B cell (primary cell): ENCODE results near the gene RXFP1. TPM values are rescaled to one million over a fixed set of nuclear protein-coding genes. Genes with fewer than 3 reads are reported as not detected.

ENCODE experiments used
- ATAC-seq: fragments of 200-7000 bp; cut with Tn5 transposase; one replicate; pipeline ENCODE4 v1.10.0; 2021; ENCODE audit warnings: low read depth, mild to moderate bottlenecking, moderate number of reproducible peaks, moderate library complexity
- CTCF ChIA-PET: fragments of 350-600 bp; sonication (Branson Sonifier 250); formaldehyde crosslinking; loops from one replicate; lab custom pipeline; 2021; ENCODE audit warnings: antibody characterized with exemption, inconsistent platforms; lab: Charles Lee
- POLR2A ChIA-PET: fragments of 350-600 bp; sonication (Branson Sonifier 250); formaldehyde crosslinking; loops from one replicate; lab custom pipeline; 2021; ENCODE audit warnings: antibody characterized with exemption; lab: Charles Lee
- DNase-seq: peaks from one replicate; pipeline ENCODE4 v3.0.0; 2013
- H2AFZ ChIP-seq: 2 replicates; pipeline ENCODE4 v1.6.1; 2012; ENCODE audit warnings: mild to moderate bottlenecking, low read depth, low read length; ENCODE audit not compliant: insufficient read depth, poor library complexity, severe bottlenecking
- H3K27ac ChIP-seq, 2 donors: 1 replicate in 1 of 2; 2 replicates in 1 of 2; pipeline ENCODE4 v1.5.1; 2012 to 2013; ENCODE audit warnings: low read length in 2 of 2, mild to moderate bottlenecking in 2 of 2, moderate library complexity in 1 of 2
- H3K27me3 ChIP-seq, 4 experiments: fragments of 200-600 bp in 1 of 4; sonication (generic) in 1 of 4; replicated peaks in 1 of 4; 1 replicate in 2 of 4; 2 replicates in 2 of 4; pipeline versions ENCODE4 v1.6.1 to v1.7.0; 2013 to 2016; ENCODE audit warnings: low read length in 3 of 4, mild to moderate bottlenecking in 2 of 4, mixed read lengths in 1 of 4, moderate library complexity in 1 of 4; ENCODE audit not compliant: insufficient read depth in 4 of 4, control insufficient read depth in 3 of 4; ENCODE audit errors: control extremely low read depth in 1 of 4
- H3K36me3 ChIP-seq, 2 experiments: replicated peaks in 1 of 2; 1 replicate in 1 of 2; 2 replicates in 1 of 2; pipeline versions ENCODE4 v1.6.1 to v1.7.1; 2013; ENCODE audit warnings: low read length in 1 of 2; ENCODE audit not compliant: insufficient read depth in 2 of 2, control insufficient read depth in 1 of 2; ENCODE audit errors: control extremely low read depth in 1 of 2, extremely low read depth in 1 of 2
- H3K4me1 ChIP-seq, 2 donors: fragments of 200-600 bp in 1 of 2; sonication (generic) in 1 of 2; 1 replicate in 1 of 2; 2 replicates in 1 of 2; pipeline versions ENCODE4 v1.5.1 to v1.6.1; 2013 to 2017; ENCODE audit warnings: low read length in 2 of 2; ENCODE audit not compliant: control insufficient read depth in 2 of 2, insufficient read depth in 2 of 2
- H3K4me2 ChIP-seq: replicated peaks from 2 replicates; pipeline ENCODE3; 2012; ENCODE audit warnings: mild to moderate bottlenecking, low read depth, low read length; ENCODE audit not compliant: poor library complexity, severe bottlenecking
- H3K4me3 ChIP-seq, 5 experiments: fragments of 200-600 bp in 1 of 5; sonication (generic) in 1 of 5; 1 replicate in 3 of 5; 2 replicates in 2 of 5; pipeline versions ENCODE4 v1.5.1 to v1.7.0; 2011 to 2016; ENCODE audit warnings: low read length in 4 of 5, mild to moderate bottlenecking in 4 of 5, low read depth in 2 of 5, control low read depth in 1 of 5, moderate library complexity in 1 of 5; ENCODE audit not compliant: insufficient read depth in 1 of 5; ENCODE audit errors: control extremely low read depth in 1 of 5, extremely low read depth in 1 of 5
- H3K79me2 ChIP-seq: fragments of 200-600 bp; sonication (generic); one replicate; pipeline ENCODE4 v1.6.0; 2016; ENCODE audit warnings: low read length; ENCODE audit not compliant: control insufficient read depth, insufficient read depth
- H3K9ac ChIP-seq: fragments of 200-600 bp; sonication (generic); 2 replicates; pipeline ENCODE4 v1.6.1; 2017; ENCODE audit warnings: mild to moderate bottlenecking, low read length, moderate library complexity
- H3K9me3 ChIP-seq, 3 donors: one replicate each; pipeline versions ENCODE4 v1.6.1 to v1.7.1; 2013; ENCODE audit warnings: low read length in 2 of 3; ENCODE audit not compliant: control insufficient read depth in 2 of 3, insufficient read depth in 1 of 3; ENCODE audit errors: control extremely low read depth in 1 of 3
- H4K20me1 ChIP-seq: 2 replicates; pipeline ENCODE4 v1.6.0; 2012; ENCODE audit warnings: mild to moderate bottlenecking, low read length; ENCODE audit not compliant: insufficient read depth, control insufficient read depth, poor library complexity, severe bottlenecking
- H3K27ac Mint-ChIP-seq: one replicate; pipeline ENCODE4 v1.8.0; 2021; ENCODE audit warnings: mixed read lengths
- H3K27me3 Mint-ChIP-seq: one replicate; pipeline ENCODE4 v1.8.0; 2021; ENCODE audit warnings: mixed read lengths
- H3K4me1 Mint-ChIP-seq: one replicate; pipeline ENCODE4 v1.8.0; 2021; ENCODE audit warnings: mixed read lengths
- H3K4me3 Mint-ChIP-seq: one replicate; pipeline ENCODE4 v1.8.0; 2021; ENCODE audit warnings: mixed read lengths
- H3K9me3 Mint-ChIP-seq: one replicate; pipeline ENCODE4 v1.8.0; 2022; ENCODE audit warnings: mixed read lengths; ENCODE audit not compliant: insufficient read depth
- EZH2 ChIP-seq: IDR thresholded peaks from 2 replicates; pipeline ENCODE4 v1.6.1; 2012; ENCODE audit warnings: borderline replicate concordance, low read depth, mild to moderate bottlenecking, moderate library complexity, low read length; ENCODE audit not compliant: insufficient read depth, poor library complexity, severe bottlenecking
- WGBS: methylation state at CpG from one replicate; pipeline ENCODE4 v1.1.5; 2013; ENCODE audit warnings: missing lambda C conversion rate; ENCODE audit not compliant: insufficient coverage; 5-methylcytosine and 5-hydroxymethylcytosine counted together
- intact Hi-C: fragments of 100-400 bp; cut with micrococcal nuclease; formaldehyde crosslinking; loops from one replicate; pipeline ENCODE4 v1.10.0; 2022
- polyA plus RNA-seq: library from polyadenylated mRNA; depleted of rRNA; stranded (reverse); fragments of >200 nt; gene quantifications from 2 replicates; pipeline ENCODE4 v1.2.3, GENCODE V29; 2012
- total RNA-seq, 2 donors: library from RNA; stranded (reverse); fragments of 120-200 nt in 1 of 2; gene quantifications; 1 replicate in 1 of 2; 2 replicates in 1 of 2; pipeline versions ENCODE4 v1.2.3 to v1.2.4, GENCODE V29; 2013 to 2022
- TF ChIP-seq, protein P1 (sequence below): fragments of 200-600 bp; IDR thresholded peaks from one replicate; pipeline ENCODE4 v1.8.0; 2022; ENCODE audit warnings: antibody characterized with exemption, mild to moderate bottlenecking

RXFP1 gene
- total and polyA plus RNA-seq, 2 donors (not counting 1 experiment from before 2014, with no cell fraction given), result not detected

DNA sequence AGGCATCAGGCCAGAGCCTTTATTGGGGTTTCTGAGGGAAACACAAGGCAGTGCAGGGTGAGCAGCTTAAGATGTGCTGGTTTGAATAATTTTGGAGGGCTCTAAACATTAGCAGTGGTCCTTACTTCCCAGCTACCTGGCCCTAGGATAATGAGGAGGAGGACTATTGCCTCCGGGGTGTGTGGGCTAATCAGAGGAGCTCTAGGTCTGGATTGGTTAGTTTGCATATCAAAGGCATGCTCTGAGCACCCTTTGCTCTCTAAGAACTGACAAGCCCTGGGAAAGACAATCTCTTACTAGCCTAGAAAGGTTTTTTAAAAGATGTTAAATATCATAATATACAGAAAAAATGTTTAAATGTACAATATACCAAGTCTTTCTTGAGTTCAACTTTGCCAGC lies 58.4 kb downstream of the RXFP1 start:
- H2AFZ ChIP-seq, result no peak overlapping the region
- H3K9me3 ChIP-seq, result no peaks in the 10 kb centered on the region
- no peak overlapping the region for H3K9ac ChIP-seq
- H4K20me1 ChIP-seq, result no peaks in the 10 kb centered on the region
- TF ChIP-seq EZH2, result no peak
- TF ChIP-seq, protein P1, sequence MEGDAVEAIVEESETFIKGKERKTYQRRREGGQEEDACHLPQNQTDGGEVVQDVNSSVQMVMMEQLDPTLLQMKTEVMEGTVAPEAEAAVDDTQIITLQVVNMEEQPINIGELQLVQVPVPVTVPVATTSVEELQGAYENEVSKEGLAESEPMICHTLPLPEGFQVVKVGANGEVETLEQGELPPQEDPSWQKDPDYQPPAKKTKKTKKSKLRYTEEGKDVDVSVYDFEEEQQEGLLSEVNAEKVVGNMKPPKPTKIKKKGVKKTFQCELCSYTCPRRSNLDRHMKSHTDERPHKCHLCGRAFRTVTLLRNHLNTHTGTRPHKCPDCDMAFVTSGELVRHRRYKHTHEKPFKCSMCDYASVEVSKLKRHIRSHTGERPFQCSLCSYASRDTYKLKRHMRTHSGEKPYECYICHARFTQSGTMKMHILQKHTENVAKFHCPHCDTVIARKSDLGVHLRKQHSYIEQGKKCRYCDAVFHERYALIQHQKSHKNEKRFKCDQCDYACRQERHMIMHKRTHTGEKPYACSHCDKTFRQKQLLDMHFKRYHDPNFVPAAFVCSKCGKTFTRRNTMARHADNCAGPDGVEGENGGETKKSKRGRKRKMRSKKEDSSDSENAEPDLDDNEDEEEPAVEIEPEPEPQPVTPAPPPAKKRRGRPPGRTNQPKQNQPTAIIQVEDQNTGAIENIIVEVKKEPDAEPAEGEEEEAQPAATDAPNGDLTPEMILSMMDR, result no peak
- no peaks in the 10 kb centered on the region for H3K36me3 ChIP-seq
- Mint-ChIP-seq H3K4me3 (no peak overlapping the region), H3K27ac (no peak overlapping the region), H3K4me1 (no peaks in the 10 kb centered on the region), H3K27me3 (peaks cover 3% of the 10 kb centered on the region), H3K9me3 (no peaks in the 10 kb centered on the region)
- H3K4me3 ChIP-seq, result no peak overlapping the region
- H3K27me3 ChIP-seq, result no peaks in the 10 kb centered on the region
- no peaks in the 10 kb centered on the region for H3K79me2 ChIP-seq
- POLR2A ChIA-PET, result no interaction called here
- H3K4me1 ChIP-seq, result no peaks in the 10 kb centered on the region
- no peak overlapping the region for H3K4me2 ChIP-seq
- no peak for DNase-seq
- H3K27ac ChIP-seq, result no peak overlapping the region
- intact Hi-C loops, result no loop called here
- ATAC-seq, result no peak
- WGBS, result no CpG with 5 or more reads among the region's 1 CpG
- CTCF ChIA-PET, result no interaction called here

DNA sequence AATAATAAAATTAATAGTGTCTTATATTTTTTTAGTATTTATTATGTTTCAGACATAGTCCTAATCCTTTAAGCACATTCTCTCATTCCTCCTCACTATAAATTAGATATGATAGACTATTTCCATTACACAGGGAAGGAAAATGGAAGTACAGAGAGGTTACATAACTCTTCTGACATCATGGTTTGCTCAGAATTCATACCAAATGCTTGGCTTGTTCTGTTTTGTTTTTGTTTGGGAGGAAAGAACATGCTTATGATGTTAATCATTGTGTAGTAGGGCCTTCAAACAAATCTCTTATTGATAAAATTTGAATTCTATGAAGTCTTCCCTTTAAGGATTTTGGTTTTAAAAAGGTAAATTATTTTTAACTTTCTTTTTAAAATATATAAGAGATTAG lies 59.5 kb downstream of the RXFP1 start:
- Histone ChIP-seq H3K36me3 (no peaks in the 10 kb centered on the region), H2AFZ (no peak overlapping the region), H3K4me3 (no peak overlapping the region), H4K20me1 (no peaks in the 10 kb centered on the region), H3K9ac (no peak overlapping the region), H3K9me3 (no peaks in the 10 kb centered on the region), H3K4me1 (no peaks in the 10 kb centered on the region), H3K27ac (no peak overlapping the region), H3K27me3 (no peaks in the 10 kb centered on the region), H3K4me2 (no peak overlapping the region), H3K79me2 (no peaks in the 10 kb centered on the region)
- Mint-ChIP-seq H3K4me1 (no peaks in the 10 kb centered on the region), H3K9me3 (no peaks in the 10 kb centered on the region), H3K4me3 (no peak overlapping the region), H3K27ac (no peak overlapping the region), H3K27me3 (peaks cover 3% of the 10 kb centered on the region)
- no peak for TF ChIP-seq EZH2
- TF ChIP-seq, protein P1, result no peak
- intact Hi-C loops, result no loop called here
- DNase-seq (no peak), ATAC-seq (no peak)
- CTCF ChIA-PET, result no interaction called here
- POLR2A ChIA-PET, result no interaction called here
